Liver (tissue), 9 donors: ENCODE results near the gene POLD2. TPM values are rescaled to one million over a fixed set of nuclear protein-coding genes. Genes with fewer than 3 reads are reported as not detected.
A peak's percentile ranks its signal among the peaks of the same experiment; 100 is the strongest.

ENCODE experiments used
- DNase-seq: peaks from one replicate; pipeline ENCODE4 v3.0.0-alpha.2; 2017; ENCODE audit warnings: low spot score
- H3K27ac ChIP-seq, 2 donors: one replicate each; pipeline ENCODE4 v1.7.0; 2013; ENCODE audit warnings: inconsistent platforms in 2 of 2, low read length in 2 of 2, control low read depth in 1 of 2, low read depth in 1 of 2, mild to moderate bottlenecking in 1 of 2
- H3K27me3 ChIP-seq, 4 donors: one replicate each; pipeline versions ENCODE4 v1.6.1 to v1.7.0; 2013; ENCODE audit warnings: low read length in 3 of 4, inconsistent platforms in 1 of 4, mild to moderate bottlenecking in 1 of 4, moderate library complexity in 1 of 4; ENCODE audit not compliant: control insufficient read depth in 4 of 4, insufficient read depth in 4 of 4
- H3K36me3 ChIP-seq, 4 donors: one replicate each; pipeline versions ENCODE4 v1.6.1 to v1.7.0; 2013; ENCODE audit warnings: low read length in 3 of 4, mild to moderate bottlenecking in 3 of 4, low read depth in 1 of 4, moderate library complexity in 1 of 4; ENCODE audit not compliant: control insufficient read depth in 4 of 4, insufficient read depth in 3 of 4
- H3K4me1 ChIP-seq, 4 donors: one replicate each; pipeline versions ENCODE4 v1.6.1 to v1.7.0; 2013; ENCODE audit warnings: low read length in 3 of 4, mild to moderate bottlenecking in 3 of 4, moderate library complexity in 1 of 4; ENCODE audit not compliant: control insufficient read depth in 4 of 4, insufficient read depth in 4 of 4
- H3K4me3 ChIP-seq, 3 donors: one replicate each; pipeline versions ENCODE4 v1.6.1 to v1.7.0; 2013; ENCODE audit warnings: low read length in 3 of 3, control low read depth in 1 of 3, low read depth in 1 of 3, mild to moderate bottlenecking in 1 of 3
- H3K9ac ChIP-seq, 2 donors: one replicate each; pipeline ENCODE4 v1.7.0; 2013; ENCODE audit warnings: low read length in 2 of 2, mild to moderate bottlenecking in 2 of 2, moderate library complexity in 2 of 2, control low read depth in 1 of 2, low read depth in 1 of 2
- H3K9me3 ChIP-seq, 4 donors: one replicate each; pipeline versions ENCODE4 v1.6.1 to v1.7.0; 2013; ENCODE audit warnings: low read length in 3 of 4; ENCODE audit not compliant: control insufficient read depth in 4 of 4
- ATF3 ChIP-seq: IDR thresholded peaks from 2 replicates; pipeline ENCODE4 v1.6.1; 2016; ENCODE audit warnings: antibody characterized with exemption
- CTCF ChIP-seq: fragments of 150-350 bp; IDR thresholded peaks from 2 replicates; pipeline ENCODE4 v1.5.1; 2017; ENCODE audit warnings: improper control_type of control experiment, low read depth, low read length; ENCODE audit not compliant: missing input control
- EGR1 ChIP-seq, 2 donors: IDR thresholded peaks; 2 replicates each; pipeline ENCODE4 v1.6.1; 2016 to 2018; ENCODE audit warnings: antibody characterized with exemption in 2 of 2, low read depth in 2 of 2
- FOXA1 ChIP-seq: IDR thresholded peaks from 2 replicates; pipeline ENCODE4 v1.6.1; 2016; ENCODE audit warnings: antibody characterized with exemption
- FOXA2 ChIP-seq: IDR thresholded peaks from 2 replicates; pipeline ENCODE4 v1.6.1; 2016; ENCODE audit warnings: antibody characterized with exemption
- GABPA ChIP-seq, 2 donors: IDR thresholded peaks in 1 of 2; conservative IDR thresholded peaks in 1 of 2; 2 replicates each; pipeline ENCODE4 v1.6.1; 2016; ENCODE audit warnings: antibody characterized with exemption in 2 of 2, mild to moderate bottlenecking in 1 of 2, moderate library complexity in 1 of 2
- HNF4A ChIP-seq, 2 donors: conservative IDR thresholded peaks; 2 replicates each; pipeline ENCODE4 v1.6.1; 2016; ENCODE audit warnings: antibody characterized with exemption in 2 of 2, mild to moderate bottlenecking in 2 of 2
- HNF4G ChIP-seq: IDR thresholded peaks from 2 replicates; pipeline ENCODE4 v1.6.1; 2016; ENCODE audit warnings: antibody characterized with exemption
- JUND ChIP-seq, 2 donors: IDR thresholded peaks; 2 replicates each; pipeline ENCODE4 v1.6.1; 2016; ENCODE audit warnings: antibody characterized with exemption in 2 of 2
- MAX ChIP-seq: IDR thresholded peaks from 2 replicates; pipeline ENCODE4 v1.6.1; 2016; ENCODE audit warnings: antibody characterized with exemption
- NR2F2 ChIP-seq: IDR thresholded peaks from 2 replicates; pipeline ENCODE4 v1.6.1; 2016; ENCODE audit warnings: antibody characterized with exemption
- RAD21 ChIP-seq, 2 donors: IDR thresholded peaks; 2 replicates each; pipeline ENCODE4 v1.6.1; 2016; ENCODE audit warnings: antibody characterized with exemption in 2 of 2, mild to moderate bottlenecking in 2 of 2
- REST ChIP-seq: IDR thresholded peaks from 2 replicates; pipeline ENCODE4 v1.6.1; 2016; ENCODE audit warnings: antibody characterized with exemption, mild to moderate bottlenecking
- RXRA ChIP-seq, 2 donors: IDR thresholded peaks; 2 replicates each; pipeline ENCODE4 v1.6.1; 2017 to 2018; ENCODE audit warnings: antibody characterized with exemption in 2 of 2, mild to moderate bottlenecking in 1 of 2
- SP1 ChIP-seq: IDR thresholded peaks from 2 replicates; pipeline ENCODE4 v1.6.1; 2018; ENCODE audit warnings: antibody characterized with exemption, mild to moderate bottlenecking
- TAF1 ChIP-seq: conservative IDR thresholded peaks from 2 replicates; pipeline ENCODE4 v1.6.1; 2016; ENCODE audit warnings: antibody characterized with exemption, mild to moderate bottlenecking
- YY1 ChIP-seq: IDR thresholded peaks from 2 replicates; pipeline ENCODE4 v1.6.1; 2016; ENCODE audit warnings: antibody characterized with exemption, mild to moderate bottlenecking
- ZBTB33 ChIP-seq: IDR thresholded peaks from 2 replicates; pipeline ENCODE4 v1.6.1; 2016; ENCODE audit warnings: antibody characterized with exemption
- WGBS: extraction: QIAGEN DNeasy Blood & Tissue Kit; methylation state at CpG from one replicate; pipeline ENCODE4 v1.1.7; 2013; 5-methylcytosine and 5-hydroxymethylcytosine counted together
- polyA plus RNA-seq, 2 donors: library from polyadenylated mRNA; stranded (reverse) in 1 of 2; unstranded in 1 of 2; fragments of 200-250 nt in 1 of 2; fragments of >200 nt in 1 of 2; fragmentation: Nextera tagmentation in 1 of 2; extraction: Ambion mirVana in 1 of 2; gene quantifications; one replicate each; pipeline versions ENCODE4 v1.2.1 to v1.2.3, GENCODE V29; 2013 to 2015
- total RNA-seq, 2 donors: library from RNA; depleted of rRNA; stranded (reverse); fragments of >200 nt; gene quantifications; one replicate each; pipeline ENCODE4 v1.2.3, GENCODE V29; 2014
- donor health status: healthy.
- donor health status: healthy.
- donor health status: healthy.
- donor health status: healthy.
- donor health status: healthy.

POLD2 gene
- total and polyA plus RNA-seq, 4 donors: 53.9 to 101 (median 85.3) TPM

- peaks cover 18 to 60% (median 52%) of the 10 kb centered on the region in 4 donors for H3K4me1 ChIP-seq
- WGBS: 44% methylated on average over 8 of the region's 8 CpGs
- peak overlapping the region; percentile 9 to 54 for H3K27ac ChIP-seq
- no peak overlapping the region for H3K4me3 ChIP-seq
- H3K9me3 ChIP-seq: no peaks in the 10 kb centered on the region
- peaks cover 0 to 13% (median under 1%) of the 10 kb centered on the region in 4 donors for H3K36me3 ChIP-seq
- no peaks in the 10 kb centered on the region for H3K27me3 ChIP-seq
- H3K9ac ChIP-seq: no peak overlapping the region
- no peak for DNase-seq
- TF ChIP-seq JUND (IDR thresholded peaks at IDR 0.05) (peak in 1 of 2 donors; percentile 70), HNF4G (peak; percentile 85), SP1 (peak; percentile 83), TAF1 (no peak), GABPA (IDR thresholded peaks at IDR 0.05 in 1 of 2, conservative IDR thresholded peaks at IDR 0.05 in 1 of 2) (peak in 1 of 2 donors; percentile 68), MAX (no peak), NR2F2 (no peak), CTCF (no peak), ZBTB33 (no peak), RXRA (IDR thresholded peaks at IDR 0.05) (peak; percentile 81 to 95), RAD21 (IDR thresholded peaks at IDR 0.05) (peak in 1 of 2 donors; percentile 71), ATF3 (no peak), YY1 (peak; percentile 75), FOXA2 (peak; percentile 43), EGR1 (IDR thresholded peaks at IDR 0.05; ENCODE audit: low read depth in 2 of 2) (no peak), FOXA1 (no peak), HNF4A (conservative IDR thresholded peaks at IDR 0.05) (peak; percentile 95 to 99), REST (peak; percentile 33)
Measured at GRCh38 chr7:44155191-44156185, 32.1 kb upstream of the POLD2 start.
